Measurements from ENCODE around the gene DNAJB7.
"Not testable (repeated sequence)": the region's sequence is repeated elsewhere in the genome, so short reads cannot be mapped to it uniquely, and the experiment has no call there.

Gene DNAJB7

DNA sequence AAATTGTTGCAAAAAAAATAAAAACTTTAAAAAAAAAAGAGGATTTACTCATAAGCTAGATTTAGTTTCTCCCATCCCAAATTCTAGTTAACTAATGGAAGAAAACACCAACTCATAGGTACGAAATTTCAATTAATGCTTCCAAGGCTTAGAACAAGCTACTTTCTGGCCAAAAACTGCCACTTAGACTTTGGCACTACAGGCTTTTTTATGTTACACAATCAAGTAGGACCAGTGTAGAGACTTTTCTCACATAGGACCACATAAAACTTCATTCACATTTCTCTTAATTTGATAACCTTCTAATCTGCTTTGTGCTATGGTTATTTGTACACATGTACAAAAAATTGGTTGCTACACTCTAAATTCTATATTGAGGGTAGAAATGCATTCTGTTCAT, 8.6 kb downstream of the DNAJB7 start:
- no peak overlapping the region for H3K27ac ChIP-seq
- no peak for DNase-seq (ENCODE audit: low read depth, low spot score)

GRCh38 chr22:40845816-40846215, 16.1 kb downstream of the DNAJB7 start:
- not testable (repeated sequence) for H3K27ac ChIP-seq; DNase-seq (ENCODE audit: low read depth, low spot score)

DNA sequence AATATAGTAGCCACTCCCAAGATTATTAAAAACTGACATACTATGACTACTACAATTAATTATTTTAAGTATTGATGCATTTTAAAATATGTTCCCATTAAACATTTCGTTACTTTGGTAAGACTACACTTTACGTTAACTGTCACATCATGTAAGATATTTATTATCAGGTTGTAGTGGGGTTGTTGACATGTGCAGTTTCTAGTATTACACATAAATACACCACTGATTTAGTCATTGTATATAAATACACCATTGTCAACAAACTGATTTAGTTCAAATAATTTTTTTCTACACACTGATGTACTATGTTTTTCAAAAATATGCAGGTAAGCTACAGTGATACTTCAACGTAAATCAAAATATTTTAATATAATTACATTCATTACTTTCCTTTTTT, 17.0 kb downstream of the DNAJB7 start:
- DNase-seq (ENCODE audit: low read depth, low spot score), result no peak
- H3K27ac ChIP-seq, result no peak overlapping the region

GRCh38 chr22:40838486-40838885, 23.4 kb downstream of the DNAJB7 start:
- no peak overlapping the region for H3K27ac ChIP-seq
- DNase-seq (ENCODE audit: low read depth, low spot score), result no peak

GRCh38 chr22:40834619-40835018, 27.3 kb downstream of the DNAJB7 start:
- no peak for DNase-seq (ENCODE audit: low read depth, low spot score)
- no peak overlapping the region for H3K27ac ChIP-seq

DNA sequence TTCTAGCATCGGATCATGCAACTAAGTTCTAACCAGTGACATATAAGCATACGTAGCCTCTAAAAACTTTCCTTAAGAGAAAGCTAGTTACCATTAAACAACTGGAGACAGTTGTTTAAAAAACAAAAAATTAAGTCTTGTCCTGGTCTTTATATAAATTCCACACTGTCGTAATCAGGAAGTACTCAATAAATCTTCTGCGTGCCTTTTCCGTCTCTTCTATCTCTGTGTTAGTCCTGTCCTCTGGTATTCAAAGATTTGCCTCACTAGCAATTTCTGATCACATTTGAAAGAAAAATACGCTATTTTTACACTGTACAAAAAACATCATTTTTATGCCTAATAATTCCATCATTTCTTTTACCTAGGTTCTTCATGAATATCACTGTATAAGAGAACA, 32.8 kb downstream of the DNAJB7 start:
- no peak overlapping the region for H3K27ac ChIP-seq

DNA sequence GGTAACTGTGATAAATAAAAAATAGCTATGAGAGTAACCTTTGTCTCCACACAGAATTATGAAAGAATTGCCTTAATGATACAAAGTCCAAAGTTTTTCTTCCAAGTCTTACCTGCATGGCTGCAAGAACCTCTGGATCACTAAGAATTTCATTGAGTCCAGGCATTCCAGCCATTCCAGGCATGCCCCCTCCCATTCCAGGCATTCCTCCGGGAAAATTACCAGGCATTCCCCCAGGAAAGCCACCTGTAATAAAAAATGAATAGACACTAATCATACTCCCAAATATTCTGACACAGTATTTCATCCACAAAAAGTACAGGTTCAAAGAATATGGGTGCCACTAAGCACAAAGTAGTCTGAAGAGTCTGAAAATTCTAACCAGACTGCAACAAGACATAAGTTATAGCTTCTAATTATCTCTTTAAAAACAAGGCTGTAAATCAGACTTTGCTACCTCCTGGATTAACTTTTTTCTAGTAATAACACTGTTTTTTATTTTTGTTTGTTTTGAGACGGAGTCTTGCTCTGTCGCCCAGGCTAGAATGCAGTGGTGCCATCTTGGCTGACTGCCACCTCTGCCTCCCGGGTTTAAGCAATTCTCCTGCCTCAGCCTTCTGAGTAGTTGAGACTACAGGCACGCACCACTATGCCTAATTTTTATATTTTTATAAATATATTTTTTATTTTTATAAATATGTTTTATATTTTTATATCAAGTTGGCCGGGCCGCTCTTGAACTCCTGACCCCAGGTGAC, 34.8 kb downstream of the DNAJB7 start:
- DNase-seq (ENCODE audit: low read depth, low spot score), result no peak

More for the DNA sequence above, 32.8 kb downstream of the DNAJB7 start:
- DNase-seq (ENCODE audit: low read depth, low spot score), result no peak

GRCh38 chr22:40826292-40826691, 35.6 kb downstream of the DNAJB7 start:
- H3K27ac ChIP-seq; DNase-seq (ENCODE audit: low read depth, low spot score): not testable (repeated sequence)

More for the DNA sequence above, 34.8 kb downstream of the DNAJB7 start:
- H3K27ac ChIP-seq, result no peak overlapping the region

DNA sequence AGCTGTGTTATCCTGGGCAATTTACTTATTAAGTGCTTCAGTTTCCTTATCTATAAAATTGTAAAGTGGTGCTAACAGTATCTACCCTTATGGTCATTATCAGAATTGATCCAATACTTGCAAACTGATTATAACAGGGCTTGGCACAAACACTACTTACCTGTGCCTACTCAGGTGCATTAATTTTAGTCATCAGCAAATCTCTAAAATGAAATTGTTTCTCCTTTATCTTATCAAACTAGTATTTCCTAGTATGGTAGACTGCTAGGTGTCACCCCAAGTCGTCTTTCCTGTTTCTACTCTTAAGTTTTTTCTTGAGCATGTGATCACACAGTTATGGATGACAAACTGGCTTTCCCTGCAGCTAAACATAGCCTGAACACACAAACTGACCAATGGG, 38.5 kb downstream of the DNAJB7 start:
- H3K27ac ChIP-seq, result no peak overlapping the region
- no peak for DNase-seq (ENCODE audit: low read depth, low spot score)

- DNase-seq (ENCODE audit: low read depth, low spot score), result no peak
- peak overlapping the region; percentile 65 for H3K27ac ChIP-seq
Observed at GRCh38 chr22:40819599-40820140, 42.2 kb downstream of the DNAJB7 start.

GRCh38 chr22:40818747-40819598, 42.9 kb downstream of the DNAJB7 start, which contains the start of gene SLC25A17:
TSS of gene SLC25A17 (minus strand) at chr22:40819346. CDS start at chr22:40819248, 98 bp downstream.
- peak within 1 kb of the TSS; percentile 65 for H3K27ac ChIP-seq
- peak; percentile 33 for DNase-seq (ENCODE audit: low read depth, low spot score)

- no peak for DNase-seq (ENCODE audit: low read depth, low spot score)
- no peak overlapping the region for H3K27ac ChIP-seq
Observed at GRCh38 chr22:40818192-40818746, 43.6 kb downstream of the DNAJB7 start.

GRCh38 chr22:40817737-40818136, 44.2 kb downstream of the DNAJB7 start:
- no peak for DNase-seq (ENCODE audit: low read depth, low spot score)
- no peak overlapping the region for H3K27ac ChIP-seq

DNA sequence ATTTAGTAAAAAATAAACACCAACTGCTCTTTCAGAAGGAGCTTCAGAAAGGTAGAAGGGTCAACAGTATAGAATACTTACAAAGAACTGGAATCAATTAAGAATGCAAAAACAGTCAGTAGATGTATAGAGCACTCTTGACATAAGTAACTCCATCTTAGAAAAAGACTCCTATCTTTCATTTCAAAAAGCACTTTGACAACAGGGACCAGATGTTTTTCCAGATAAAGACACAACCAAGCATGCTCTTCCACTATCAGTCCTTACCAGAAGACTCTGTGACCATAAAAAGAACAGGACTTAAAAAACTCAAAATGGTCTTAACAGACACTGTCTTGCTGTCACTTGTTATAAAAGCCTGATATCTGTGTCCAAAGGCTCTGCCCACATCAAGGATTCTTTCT, 48.0 kb downstream of the DNAJB7 start:
- no peak overlapping the region for H3K27ac ChIP-seq
- no peak for DNase-seq (ENCODE audit: low read depth, low spot score)

Measured in epithelial cell of prostate (primary cell).